GM21529 (cell line): ENCODE measurements around the gene KICS2.

Experiments
- ATAC-seq: cut with Tn5 transposase; IDR thresholded peaks from one replicate; pipeline ENCODE4 v1.9.1; 2021; ENCODE audit not compliant: unreplicated experiment

Gene KICS2

DNA sequence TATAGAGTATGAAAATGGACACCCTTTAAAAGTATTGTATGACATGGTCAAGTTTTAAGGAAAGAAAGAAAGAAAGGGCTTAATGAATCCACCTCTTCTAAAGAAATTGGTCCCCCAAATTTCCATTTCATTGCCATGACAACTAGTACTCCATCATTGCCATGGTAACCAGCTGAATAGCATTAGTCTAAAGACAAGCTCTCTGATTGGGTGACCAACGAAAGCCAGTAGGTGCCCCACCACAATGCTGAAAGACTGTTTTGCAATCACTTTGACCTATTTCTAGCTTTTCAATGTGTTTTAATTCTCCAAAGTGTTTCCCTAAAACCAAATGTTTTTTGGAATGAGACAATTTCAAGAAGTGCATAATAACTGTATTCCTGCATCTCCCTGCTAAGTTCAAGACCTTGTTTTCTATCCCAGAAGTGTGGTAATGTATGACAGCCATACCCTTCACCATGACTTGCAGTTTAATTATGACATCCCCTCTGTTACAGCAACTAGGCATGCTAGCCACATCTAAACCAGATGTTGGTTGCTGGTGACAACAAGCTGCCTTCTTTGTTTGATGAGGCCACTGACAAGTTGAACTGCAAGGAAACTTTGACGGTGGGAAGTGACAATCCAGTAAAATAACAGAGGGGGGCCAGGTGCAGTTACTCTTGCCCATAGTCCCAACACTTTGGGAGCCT lies 46.7 kb downstream of the KICS2 start:
- no peak for ATAC-seq

DNA sequence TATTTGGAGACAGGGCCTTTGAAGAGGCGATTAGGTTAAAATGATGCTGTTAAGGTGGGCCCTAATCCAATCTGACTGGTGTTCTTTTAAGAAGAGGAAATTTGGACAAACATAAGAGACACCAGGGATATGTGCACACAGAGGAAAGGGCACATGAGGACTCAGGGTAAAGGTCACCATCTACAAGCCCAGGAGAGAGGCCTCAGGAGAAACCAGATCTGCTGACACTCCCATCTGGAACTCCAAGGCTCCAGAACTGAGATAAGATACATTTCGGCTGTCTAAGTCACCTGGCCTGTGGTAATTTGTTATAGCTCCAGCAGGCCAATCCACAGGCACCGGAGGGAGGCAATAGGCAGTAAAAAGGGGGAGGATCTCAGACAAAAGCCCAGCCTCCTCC lies 48.6 kb downstream of the KICS2 start:
- ATAC-seq: no peak
